GM12801 (cell line): ENCODE data around the gene GAB3.

Experiments
- TF ChIP-seq, protein P1 (sequence below): IDR thresholded peaks from one replicate; pipeline ENCODE4 v1.5.1; 2011; ENCODE audit warnings: control low read depth; ENCODE audit not compliant: insufficient read length; ENCODE audit errors: extremely low read depth

Gene GAB3

DNA sequence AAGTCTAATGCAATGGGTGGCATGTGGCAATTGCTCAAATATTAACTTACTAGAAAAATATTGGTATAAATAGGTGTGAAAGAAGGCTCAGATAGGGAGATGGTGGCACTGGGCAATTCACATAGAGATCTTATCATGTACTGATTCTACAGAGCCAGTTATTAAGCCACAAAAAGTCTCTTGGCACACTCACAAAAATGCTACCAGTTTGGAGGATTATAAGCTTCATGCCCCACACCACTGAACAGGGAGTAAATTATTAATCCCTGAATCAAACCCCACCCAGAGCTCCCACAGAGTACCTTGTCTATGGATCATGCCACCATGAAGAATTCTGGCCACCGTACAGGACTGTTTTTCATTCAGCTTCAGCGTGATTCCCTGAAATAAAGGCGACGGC, 40.6 kb upstream of the GAB3 start:
- TF ChIP-seq, protein P1, sequence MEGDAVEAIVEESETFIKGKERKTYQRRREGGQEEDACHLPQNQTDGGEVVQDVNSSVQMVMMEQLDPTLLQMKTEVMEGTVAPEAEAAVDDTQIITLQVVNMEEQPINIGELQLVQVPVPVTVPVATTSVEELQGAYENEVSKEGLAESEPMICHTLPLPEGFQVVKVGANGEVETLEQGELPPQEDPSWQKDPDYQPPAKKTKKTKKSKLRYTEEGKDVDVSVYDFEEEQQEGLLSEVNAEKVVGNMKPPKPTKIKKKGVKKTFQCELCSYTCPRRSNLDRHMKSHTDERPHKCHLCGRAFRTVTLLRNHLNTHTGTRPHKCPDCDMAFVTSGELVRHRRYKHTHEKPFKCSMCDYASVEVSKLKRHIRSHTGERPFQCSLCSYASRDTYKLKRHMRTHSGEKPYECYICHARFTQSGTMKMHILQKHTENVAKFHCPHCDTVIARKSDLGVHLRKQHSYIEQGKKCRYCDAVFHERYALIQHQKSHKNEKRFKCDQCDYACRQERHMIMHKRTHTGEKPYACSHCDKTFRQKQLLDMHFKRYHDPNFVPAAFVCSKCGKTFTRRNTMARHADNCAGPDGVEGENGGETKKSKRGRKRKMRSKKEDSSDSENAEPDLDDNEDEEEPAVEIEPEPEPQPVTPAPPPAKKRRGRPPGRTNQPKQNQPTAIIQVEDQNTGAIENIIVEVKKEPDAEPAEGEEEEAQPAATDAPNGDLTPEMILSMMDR: no peak

DNA sequence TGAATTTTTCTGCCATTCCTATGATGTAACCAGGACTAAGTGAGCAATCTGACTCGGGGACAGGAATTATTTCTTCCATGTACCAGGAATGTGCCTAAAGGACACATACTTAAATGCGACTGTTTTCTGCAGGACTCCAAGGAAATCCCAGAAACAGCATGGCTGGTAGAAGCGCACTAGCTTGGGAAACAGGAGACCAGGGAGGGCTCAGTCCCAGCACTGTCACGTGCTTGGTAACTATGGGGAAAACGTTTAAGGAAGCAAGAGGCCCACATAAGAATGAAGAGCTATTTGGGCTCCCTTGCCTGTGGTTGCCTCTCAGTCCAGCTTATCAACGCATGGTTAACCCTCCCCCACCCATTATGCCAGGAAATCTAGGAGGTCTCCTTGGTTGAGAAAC, 34.8 kb upstream of the GAB3 start:
- TF ChIP-seq, protein P1: no peak

DNA sequence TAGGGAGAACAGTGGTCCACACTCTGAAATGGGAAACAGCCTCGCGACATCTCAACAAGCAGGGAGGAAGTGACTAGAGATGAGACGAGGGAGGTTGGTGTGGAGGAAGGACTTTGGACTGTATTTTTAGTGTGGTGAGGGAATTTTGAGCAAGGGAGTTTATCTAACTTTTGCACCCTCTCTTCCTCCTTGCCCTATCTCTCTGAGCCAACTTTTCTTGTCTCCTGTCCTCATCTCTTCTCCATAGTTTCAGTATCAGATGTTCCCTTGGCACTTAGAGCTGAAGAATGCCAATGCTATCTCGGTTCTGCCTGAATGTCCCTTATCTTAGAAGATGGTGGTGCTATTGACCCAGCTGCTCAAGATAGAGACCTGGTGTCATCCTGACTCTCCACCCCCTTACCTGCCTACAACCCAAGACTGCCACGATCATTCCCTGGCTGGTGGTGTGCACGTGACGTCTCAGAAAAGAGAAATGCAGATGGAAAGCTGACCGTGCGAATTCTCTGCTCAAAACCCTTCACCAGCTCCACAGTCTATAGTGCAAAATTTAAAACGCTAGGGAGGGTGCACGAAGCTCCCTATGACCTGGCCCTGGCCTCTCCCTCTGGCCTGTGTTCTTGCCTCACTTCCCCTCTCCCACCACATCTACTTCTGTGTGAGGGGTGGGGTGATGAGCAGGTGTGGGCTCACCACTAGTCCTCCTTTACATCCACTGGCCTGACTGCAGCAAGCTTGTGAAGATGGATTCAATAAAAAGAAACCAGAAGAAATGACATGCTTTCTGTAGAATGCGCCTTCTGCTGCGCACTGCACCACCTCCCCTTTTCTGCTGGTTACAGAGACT, 33.5 kb upstream of the GAB3 start:
- TF ChIP-seq, protein P1: no peak

DNA sequence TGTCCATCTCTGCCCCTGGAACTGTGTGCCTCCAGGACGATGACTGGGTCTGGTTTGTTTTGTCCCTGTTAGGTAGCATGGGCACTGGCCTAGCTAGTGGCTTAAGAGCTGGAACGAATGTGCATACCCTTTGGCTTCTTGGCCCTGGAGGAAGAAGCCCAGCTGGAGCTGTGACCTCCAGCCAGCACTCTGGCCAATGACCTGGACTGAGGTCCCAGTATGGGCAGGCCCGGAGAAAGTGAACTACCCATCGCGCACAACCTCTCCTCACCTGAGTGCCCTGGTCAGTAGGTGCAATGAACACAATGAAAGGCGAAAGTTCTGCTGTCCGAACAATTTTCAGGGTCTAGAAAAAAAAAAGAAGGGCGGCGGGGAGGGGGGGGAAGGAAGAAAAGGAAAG, 30.1 kb upstream of the GAB3 start:
- TF ChIP-seq, protein P1: no peak

DNA sequence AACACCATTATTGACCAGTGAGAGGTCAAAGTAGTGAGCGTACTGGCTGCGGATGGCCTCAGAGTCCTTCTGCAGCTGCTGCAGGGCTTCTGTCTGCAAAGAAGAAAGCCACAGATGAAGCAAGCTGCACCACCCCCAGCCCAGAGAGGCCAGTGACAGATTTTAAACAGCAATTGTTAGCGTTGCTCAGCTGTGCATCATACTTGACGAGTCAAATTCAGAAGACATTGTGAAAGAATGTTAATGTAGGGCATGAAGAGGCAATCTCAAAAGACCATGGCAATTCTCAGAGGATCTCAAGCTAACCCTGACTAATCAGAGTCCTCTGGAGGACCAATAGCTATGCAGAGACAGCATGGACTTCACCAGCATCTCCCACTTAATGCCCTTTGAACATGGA, 28.4 kb upstream of the GAB3 start:
- TF ChIP-seq, protein P1: no peak

DNA sequence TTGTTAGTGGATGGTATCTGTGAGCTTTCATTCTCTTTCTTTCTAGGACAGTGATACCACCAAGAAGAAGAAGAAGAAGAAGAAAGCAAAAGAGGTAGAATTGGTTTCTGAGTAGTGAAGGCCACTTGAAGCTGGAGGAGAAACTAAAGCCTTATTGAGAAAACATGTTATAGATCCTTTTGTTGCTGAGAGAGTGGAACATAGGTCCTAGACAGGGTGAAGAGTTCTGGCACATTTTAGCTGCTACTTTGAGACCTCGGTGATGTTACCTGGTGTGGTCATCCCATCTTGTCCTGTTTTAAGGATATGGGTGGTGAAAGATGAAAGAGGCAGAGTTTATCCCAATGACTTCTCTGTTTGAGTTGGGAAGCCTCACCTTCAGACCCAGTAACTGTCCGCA, 25.9 kb upstream of the GAB3 start:
- TF ChIP-seq, protein P1: no peak

DNA sequence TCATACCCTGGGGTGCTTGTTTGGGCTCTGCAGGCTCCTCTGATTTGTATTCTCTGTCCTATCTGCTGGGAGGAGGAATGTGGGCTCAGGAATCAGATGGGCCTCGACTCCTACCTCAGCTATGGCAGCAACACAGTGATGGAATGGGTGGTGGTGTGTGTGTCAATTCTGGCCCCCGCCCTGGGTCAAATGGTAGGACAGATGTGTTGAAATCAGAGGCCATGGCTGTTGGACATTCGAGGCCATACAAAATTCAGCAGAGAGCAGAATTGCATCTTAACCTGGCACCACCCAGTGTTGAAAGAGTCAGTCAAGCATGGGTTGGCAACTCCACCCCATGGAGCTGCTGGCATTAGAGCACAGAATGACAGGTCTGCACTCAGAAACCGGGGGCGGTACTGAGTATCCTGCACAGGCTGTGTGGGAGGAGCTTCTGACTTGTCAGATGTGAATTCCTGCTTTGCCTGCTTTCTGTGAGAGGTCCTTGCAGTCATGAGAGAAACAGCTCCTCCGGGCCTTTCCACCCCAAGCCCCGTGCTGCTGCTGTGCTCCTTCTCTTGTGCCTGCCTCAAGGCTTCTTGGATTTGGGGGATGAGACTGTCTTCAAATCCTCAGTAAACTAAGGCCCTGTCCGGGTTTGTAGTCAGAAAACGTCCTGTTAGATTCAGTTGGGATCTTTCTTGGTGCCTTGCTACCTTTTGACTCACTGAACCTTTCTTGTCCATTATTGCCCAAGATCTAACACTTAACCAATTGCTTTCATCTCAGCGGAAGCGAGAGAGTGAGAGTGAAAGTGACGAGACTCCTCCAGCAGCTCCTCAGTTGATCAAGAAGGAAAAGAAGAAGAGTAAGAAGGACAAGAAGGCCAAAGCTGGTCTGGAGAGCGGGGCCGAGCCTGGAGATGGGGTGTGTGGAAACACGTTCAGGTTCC, 24.8 kb upstream of the GAB3 start:
- TF ChIP-seq, protein P1: no peak
